Smooth muscle cell of the pulmonary artery (primary cell): ENCODE measurements around the gene SAFB2. TPM values are rescaled to one million over a fixed set of nuclear protein-coding genes. Genes with fewer than 3 reads are reported as not detected.

Source experiments
- total RNA-seq: library from RNA; depleted of rRNA; stranded (reverse); fragments of >200 nt; gene quantifications from 2 replicates; pipeline ENCODE4 v1.2.3, GENCODE V29; 2014

SAFB2 gene
- 30.6 and 41.2 TPM in 2 replicates for total RNA-seq

DNA sequence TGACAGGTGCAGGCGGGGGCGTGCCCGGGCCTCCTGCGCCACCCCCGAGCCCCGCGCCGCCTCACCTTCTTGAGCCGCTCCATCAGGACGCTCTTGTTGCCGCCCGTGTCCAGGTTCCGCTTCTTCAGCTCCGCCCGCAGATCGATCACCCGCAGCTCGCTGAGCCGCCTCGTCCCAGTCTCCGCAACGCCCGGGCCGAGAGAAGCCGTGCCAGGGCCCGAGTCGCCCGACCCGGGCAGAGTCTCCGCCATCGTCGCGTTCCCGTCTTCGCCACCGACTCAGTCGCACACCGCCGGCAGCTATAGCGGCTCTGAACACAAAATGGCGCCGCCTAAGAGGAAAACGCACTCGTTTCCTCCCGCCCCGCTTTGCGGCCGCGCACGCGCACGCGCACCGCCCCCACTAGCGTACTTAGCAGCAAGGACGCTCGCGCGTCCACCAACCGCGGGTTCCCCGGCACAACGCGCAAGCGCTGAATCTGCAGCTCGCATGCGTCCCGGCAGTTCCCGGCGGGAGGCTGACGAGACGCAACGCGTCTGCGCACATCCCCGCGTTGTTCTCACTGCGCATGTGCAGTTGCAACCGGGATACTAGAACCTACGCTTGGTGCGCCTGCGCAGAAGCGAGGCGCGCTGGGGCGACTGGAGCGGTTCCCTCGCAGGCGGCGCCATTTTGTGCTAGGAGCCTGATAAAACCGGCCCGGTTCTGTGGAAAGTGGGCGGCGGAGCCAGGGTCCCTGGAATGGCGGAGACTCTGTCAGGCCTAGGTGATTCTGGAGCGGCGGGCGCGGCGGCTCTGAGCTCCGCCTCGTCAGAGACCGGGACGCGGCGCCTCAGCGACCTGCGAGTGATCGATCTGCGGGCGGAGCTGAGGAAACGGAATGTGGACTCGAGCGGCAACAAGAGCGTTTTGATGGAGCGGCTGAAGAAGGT is at the start of gene SAFB2, which contains the start of gene SAFB:
Gene SAFB2 (minus strand): TSS at position 312 of the 932 bp plus-strand sequence. CDS start 61 bp downstream, at position 251.
Gene SAFB (plus strand): TSS at position 619 of the 932 bp plus-strand sequence. CDS start 123 bp downstream, at position 742.

GRCh38 chr19:5567360-5567969 is 55.1 kb downstream of the SAFB2 start, which contains the start of gene TINCR:
Gene TINCR, minus strand, starts transcription at chr19:5567953.

Other genes starting within 250 kb of the SAFB2 start
- gene ZNRF4, start 167.4 kb downstream of the SAFB2 start, total RNA-seq = not detected in 2 replicates
- 0.13 and 0.66 TPM in 2 replicates for gene TINCR, start 54.8 kb downstream of the SAFB2 start, total RNA-seq
- 44.4 and 53.4 TPM in 2 replicates for gene SAFB, start 307 bp upstream of the SAFB2 start, total RNA-seq
- gene MICOS13, start 57.7 kb upstream of the SAFB2 start, total RNA-seq = 23.5 and 33.7 TPM in 2 replicates
- gene HSD11B1L, start 58.3 kb upstream of the SAFB2 start, total RNA-seq = 16.0 and 18.8 TPM in 2 replicates
- 299 and 374 TPM in 2 replicates for gene RPL36, start 67.5 kb upstream of the SAFB2 start, total RNA-seq
- 124 and 181 TPM in 2 replicates for gene LONP1, start 97.4 kb upstream of the SAFB2 start, total RNA-seq
- gene CATSPERD, start 97.9 kb upstream of the SAFB2 start, total RNA-seq = not detected in 2 replicates
- 0.13 and 0.33 TPM in 2 replicates for gene PRR22, start 162.0 kb upstream of the SAFB2 start, total RNA-seq
- 16.9 and 28.1 TPM in 2 replicates for gene DUS3L, start 168.4 kb upstream of the SAFB2 start, total RNA-seq
- 0.07 TPM in 1 of 2 replicates, not detected in the other for gene NRTN, start 182.3 kb upstream of the SAFB2 start, total RNA-seq
- not detected in 2 replicates for gene FUT6, start 216.9 kb upstream of the SAFB2 start, total RNA-seq
- not detected in 2 replicates for gene FUT3, start 228.7 kb upstream of the SAFB2 start, total RNA-seq
- 0.07 TPM in 1 of 2 replicates, not detected in the other for gene FUT5, start 247.8 kb upstream of the SAFB2 start, total RNA-seq